IMR-90 (cell line): ENCODE measurements around the gene TAGAP. TPM values are rescaled to one million over a fixed set of nuclear protein-coding genes. Genes with fewer than 3 reads are reported as not detected.

Experiments used
- ATAC-seq: fragments of 200-7000 bp; cut with Tn5 transposase; 2 replicates; pipeline ENCODE4 v1.9.1; 2020; ENCODE audit warnings: low read depth, mild to moderate bottlenecking, moderate library complexity
- BruUV-seq: library from RNA; stranded (reverse); fragments of 400-500 nt; replicated peaks from 2 replicates; lab custom pipeline; 2021; lab: Mats Ljungman, UMichigan
- CTCF ChIA-PET: fragments of 300-600 bp; formaldehyde crosslinking; extraction: SDS; loops from one replicate; lab custom pipeline; 2021; ENCODE audit warnings: antibody characterized with exemption; lab: Yijun Ruan, JAX
- POLR2A ChIA-PET: fragments of 300-600 bp; sonication (Branson Sonifier 250); formaldehyde crosslinking; loops from one replicate; lab custom pipeline; 2022; ENCODE audit warnings: antibody characterized with exemption; ENCODE audit not compliant: unreplicated experiment; lab: Charles Lee
- DNase-seq: peaks from one replicate; pipeline ENCODE4 v3.0.0; 2013
- H2AFZ ChIP-seq: replicated peaks from 2 replicates; pipeline ENCODE3; 2013; ENCODE audit warnings: low read length, mild to moderate bottlenecking; ENCODE audit not compliant: poor library complexity
- H2AK5ac ChIP-seq: 2 replicates; pipeline ENCODE4 v1.6.1; 2013; ENCODE audit warnings: low read depth, low read length, inconsistent platforms
- H2AK9ac ChIP-seq: replicated peaks from 2 replicates; pipeline ENCODE3; 2013; ENCODE audit warnings: mild to moderate bottlenecking, low read depth, low read length, moderate library complexity; ENCODE audit not compliant: poor library complexity
- H2BK120ac ChIP-seq: 2 replicates; pipeline ENCODE4 v1.6.1; 2013; ENCODE audit warnings: low read depth, low read length, inconsistent platforms
- H2BK15ac ChIP-seq: 3 replicates; pipeline ENCODE4 v1.6.1; 2013; ENCODE audit warnings: low read depth, low read length, inconsistent platforms
- H2BK20ac ChIP-seq: 2 replicates; pipeline ENCODE4 v1.6.1; 2013; ENCODE audit warnings: low read depth, mild to moderate bottlenecking, inconsistent platforms, low read length, moderate library complexity
- H2BK5ac ChIP-seq: 2 replicates; pipeline ENCODE4 v1.6.1; 2013; ENCODE audit warnings: mild to moderate bottlenecking, low read depth, low read length, inconsistent platforms; ENCODE audit not compliant: poor library complexity, severe bottlenecking
- H3K14ac ChIP-seq: replicated peaks from 2 replicates; pipeline ENCODE4 v1.6.1; 2013; ENCODE audit warnings: low read depth, low read length, inconsistent platforms
- H3K18ac ChIP-seq: 2 replicates; pipeline ENCODE4 v1.6.1; 2013; ENCODE audit warnings: low read depth, low read length, control low read depth
- H3K23ac ChIP-seq: 2 replicates; pipeline ENCODE4 v1.6.1; 2013; ENCODE audit warnings: low read depth, low read length, inconsistent platforms
- H3K27ac ChIP-seq: 2 replicates; pipeline ENCODE4 v1.5.1; 2013; ENCODE audit warnings: mild to moderate bottlenecking, control low read depth, low read length; ENCODE audit not compliant: insufficient read depth
- H3K27me3 ChIP-seq: 2 replicates; pipeline ENCODE4 v1.6.1; 2013; ENCODE audit warnings: low read length; ENCODE audit not compliant: control insufficient read depth, insufficient read depth
- H3K36me3 ChIP-seq: 2 replicates; pipeline ENCODE4 v1.6.1; 2013; ENCODE audit warnings: low read length, mixed read lengths; ENCODE audit not compliant: control insufficient read depth, insufficient read depth
- H3K4ac ChIP-seq: 2 replicates; pipeline ENCODE4 v1.6.1; 2013; ENCODE audit warnings: low read depth, low read length, inconsistent platforms
- H3K4me1 ChIP-seq: 2 replicates; pipeline ENCODE4 v1.6.1; 2013; ENCODE audit warnings: low read length, mixed read lengths; ENCODE audit not compliant: control insufficient read depth, insufficient read depth
- H3K4me2 ChIP-seq: 2 replicates; pipeline ENCODE4 v1.6.1; 2013; ENCODE audit warnings: low read depth, mild to moderate bottlenecking, control low read depth, low read length, moderate library complexity
- H3K4me3 ChIP-seq: 2 replicates; pipeline ENCODE4 v1.5.1; 2013; ENCODE audit warnings: low read depth, mild to moderate bottlenecking, control low read depth, low read length, moderate library complexity; ENCODE audit not compliant: insufficient read depth
- H3K56ac ChIP-seq: 2 replicates; pipeline ENCODE4 v1.6.1; 2013; ENCODE audit warnings: low read length, inconsistent platforms; ENCODE audit not compliant: insufficient read depth; ENCODE audit errors: extremely low read depth
- H3K79me1 ChIP-seq, 2 experiments: 2 replicates each; pipeline ENCODE4 v1.6.1; 2013; ENCODE audit warnings: low read length in 2 of 2, inconsistent platforms in 1 of 2, low read depth in 1 of 2
- H3K9ac ChIP-seq: 2 replicates; pipeline ENCODE4 v1.6.1; 2013; ENCODE audit warnings: low read depth, low read length, control low read depth
- H3K9me1 ChIP-seq: 2 replicates; pipeline ENCODE4 v1.6.1; 2013; ENCODE audit warnings: low read length, inconsistent platforms; ENCODE audit not compliant: insufficient read depth
- H3K9me3 ChIP-seq: 2 replicates; pipeline ENCODE4 v1.6.1; 2013; ENCODE audit warnings: low read length; ENCODE audit not compliant: control insufficient read depth, insufficient read depth
- H4K20me1 ChIP-seq: 2 replicates; pipeline ENCODE4 v1.6.1; 2013; ENCODE audit warnings: low read length, inconsistent platforms; ENCODE audit not compliant: insufficient read depth
- H4K5ac ChIP-seq: 2 replicates; pipeline ENCODE4 v1.6.1; 2013; ENCODE audit warnings: mild to moderate bottlenecking, low read depth, low read length, control low read depth
- H4K8ac ChIP-seq, 2 experiments: 2 replicates each; pipeline ENCODE4 v1.6.1; 2013; ENCODE audit warnings: low read depth in 2 of 2, low read length in 2 of 2, control low read depth in 1 of 2, inconsistent platforms in 1 of 2
- H4K91ac ChIP-seq: 2 replicates; pipeline ENCODE4 v1.6.1; 2013; ENCODE audit warnings: low read depth, low read length, inconsistent platforms; ENCODE audit not compliant: insufficient read depth
- FOS ChIP-seq: fragments of 150-350 bp; IDR thresholded peaks from 2 replicates; pipeline ENCODE4 v1.6.1; 2016; ENCODE audit warnings: low read depth, low read length
- MAFK ChIP-seq: IDR thresholded peaks from 2 replicates; pipeline ENCODE4 v1.6.1; 2012; ENCODE audit warnings: low read depth, low read length, improper control_type of control experiment
- MAZ ChIP-seq: IDR thresholded peaks from 2 replicates; pipeline ENCODE4 v1.6.1; 2012; ENCODE audit warnings: low read depth, mild to moderate bottlenecking, low read length, improper control_type of control experiment, moderate library complexity, borderline replicate concordance
- MXI1 ChIP-seq: IDR thresholded peaks from 2 replicates; pipeline ENCODE4 v1.6.1; 2012; ENCODE audit warnings: low read depth, mild to moderate bottlenecking, low read length, moderate library complexity, borderline replicate concordance
- RAD21 ChIP-seq: IDR thresholded peaks from 2 replicates; pipeline ENCODE4 v1.6.1; 2012; ENCODE audit warnings: low read length, improper control_type of control experiment
- RFX5 ChIP-seq: IDR thresholded peaks from 2 replicates; pipeline ENCODE4 v1.8.0; 2012; ENCODE audit warnings: low read depth, mild to moderate bottlenecking, low read length, moderate library complexity
- SMC3 ChIP-seq: fragments of 150-350 bp; IDR thresholded peaks from 2 replicates; pipeline ENCODE4 v1.6.1; 2016; ENCODE audit warnings: low read depth, mild to moderate bottlenecking, antibody characterized with exemption, low read length, moderate library complexity
- USF2 ChIP-seq: fragments of 150-350 bp; IDR thresholded peaks from 2 replicates; pipeline ENCODE4 v1.6.1; 2017; ENCODE audit warnings: mild to moderate bottlenecking, antibody characterized with exemption, low read length, low read depth
- WGBS, 2 experiments: methylation state at CpG; one replicate each; pipeline versions ENCODE4 v1.1.5 to v1.1.7; 2013; ENCODE audit warnings: missing lambda C conversion rate in 2 of 2; ENCODE audit not compliant: insufficient read length in 1 of 2; ENCODE audit errors: extremely low coverage in 2 of 2; 5-methylcytosine and 5-hydroxymethylcytosine counted together
- dilution Hi-C: fragments of 300-500 bp; cut with HindIII; formaldehyde crosslinking; loops from one replicate; pipeline ENCODE4 v1.14.3; 2018; ENCODE audit warnings: low sequenced_read_pairs; ENCODE audit not compliant: unreplicated experiment
- in situ Hi-C: fragments of 300-500 bp; cut with MboI; formaldehyde crosslinking; loops from 3 replicates; pipeline ENCODE4 v1.14.3; 2019; ENCODE audit warnings: low sequenced_read_pairs, inconsistent platforms, mixed read lengths
- intact Hi-C: fragments of 100-400 bp; cut with micrococcal nuclease; formaldehyde crosslinking; loops from 2 replicates; pipeline ENCODE4 v1.10.0; 2022
- polyA plus RNA-seq, 3 experiments: library from polyadenylated mRNA; depleted of rRNA; stranded (reverse); fragments of >200 nt; gene quantifications; 2 replicates each; pipeline ENCODE4 v1.2.3, GENCODE V29; 2012; ENCODE audit warnings: low replicate concordance in 1 of 3
- total RNA-seq: library from RNA; depleted of rRNA; stranded (reverse); fragments of >200 nt; gene quantifications from 2 replicates; pipeline ENCODE4 v1.2.3, GENCODE V29; 2012

TAGAP gene
- total and polyA plus RNA-seq, 2 of the 4 experiments (the other 2 are of a cell fraction) = not detected

- no TSS peak for BruUV-seq
- Histone ChIP-seq H3K18ac (no peak overlapping the region), H3K27ac (no peak overlapping the region), H2AFZ (no peak overlapping the region), H3K9me1 (no peaks in the 10 kb centered on the region), H3K56ac (no peak overlapping the region), H3K36me3 (no peaks in the 10 kb centered on the region), H3K14ac (no peak overlapping the region), H2BK20ac (no peak overlapping the region), H4K8ac (no peak overlapping the region), H2BK5ac (no peak overlapping the region), H4K20me1 (no peaks in the 10 kb centered on the region), H3K23ac (no peak overlapping the region), H3K4me3 (no peak overlapping the region), H3K4ac (no peak overlapping the region), H3K9ac (no peak overlapping the region), H2AK5ac (no peak overlapping the region), H2BK120ac (no peak overlapping the region), H3K27me3 (peaks cover 42% of the 10 kb centered on the region), H3K9me3 (no peaks in the 10 kb centered on the region), H4K91ac (no peak overlapping the region), H3K79me1 (no peaks in the 10 kb centered on the region), H3K4me1 (no peaks in the 10 kb centered on the region), H4K5ac (no peak overlapping the region), H2AK9ac (no peak overlapping the region), H2BK15ac (no peak overlapping the region), H3K4me2 (no peak overlapping the region)
- intact Hi-C loops (no loop called here), dilution Hi-C loops (no loop called here), in situ Hi-C loops (no loop called here)
- ATAC-seq (peak; percentile 37; the same call in 1 of the 2 replicates), DNase-seq (peak; percentile 38)
- TF ChIP-seq MAZ (no peak), SMC3 (no peak), RFX5 (no peak), MXI1 (no peak), FOS (no peak), RAD21 (no peak), USF2 (no peak), MAFK (no peak)
- ChIA-PET POLR2A (no interaction called here), CTCF (interaction anchor here (0.8 kb wide), 1 partner anchor 69 kb away, joined by 4 read pairs; no protein-coding TSS in a partner anchor)
- no CpG with 5 or more reads among the region's 8 CpGs for WGBS, 2 experiments
These were observed 5.6 kb downstream of the TAGAP start for GRCh38 chr6:159038914-159039884.
